PC-3 (cell line): ENCODE results near the gene WWC2. TPM values are rescaled to one million over a fixed set of nuclear protein-coding genes. Genes with fewer than 3 reads are reported as not detected.

ENCODE experiments used
- ATAC-seq: fragments of 200-7000 bp; cut with Tn5 transposase; 2 replicates; pipeline ENCODE4 v1.9.1; 2020; ENCODE audit warnings: mild to moderate bottlenecking, moderate library complexity
- BruUV-seq: library from RNA; stranded (reverse); fragments of 400-500 nt; replicated peaks from 2 replicates; lab custom pipeline; 2021; lab: Mats Ljungman, UMichigan
- CTCF ChIA-PET: fragments of 300-600 bp; sonication (Branson Sonifier 250); formaldehyde crosslinking; loops from one replicate; lab custom pipeline; 2022; ENCODE audit warnings: antibody characterized with exemption; lab: Charles Lee
- POLR2A ChIA-PET: fragments of 300-600 bp; sonication (Branson Sonifier 250); formaldehyde crosslinking; loops from one replicate; lab custom pipeline; 2022; ENCODE audit warnings: antibody characterized with exemption; ENCODE audit not compliant: unreplicated experiment; lab: Charles Lee
- DNase-seq: peaks from one replicate; pipeline ENCODE4 v3.0.0-alpha.2; 2015
- H2AFZ ChIP-seq: fragments of 300-600 bp; sonication (generic); 2 replicates; pipeline ENCODE4 v1.6.0; 2016; ENCODE audit warnings: antibody characterized with exemption, low read length
- H3F3A ChIP-seq: fragments of 300-600 bp; sonication (generic); one replicate; pipeline ENCODE4 v1.6.0; 2017; ENCODE audit warnings: antibody characterized with exemption, low read length, control low read depth, mild to moderate bottlenecking; ENCODE audit not compliant: unreplicated experiment
- H3K27ac ChIP-seq: fragments of 300-600 bp; sonication (generic); 2 replicates; pipeline ENCODE4 v1.5.1; 2016; ENCODE audit warnings: mild to moderate bottlenecking, low read length
- H3K27me3 ChIP-seq: fragments of 300-600 bp; sonication (generic); 2 replicates; pipeline ENCODE4 v1.6.1; 2016; ENCODE audit warnings: low read length, mixed read lengths
- H3K36me3 ChIP-seq: fragments of 300-600 bp; sonication (generic); 2 replicates; pipeline ENCODE4 v1.6.1; 2016; ENCODE audit warnings: low read depth, mixed run types, low read length, mixed read lengths
- H3K4me1 ChIP-seq: fragments of 300-600 bp; sonication (generic); 2 replicates; pipeline ENCODE4 v1.5.1; 2016; ENCODE audit warnings: low read length; ENCODE audit not compliant: insufficient read depth
- H3K4me2 ChIP-seq: fragments of 300-600 bp; sonication (generic); 2 replicates; pipeline ENCODE4 v1.6.0; 2016; ENCODE audit warnings: low read length
- H3K4me3 ChIP-seq: fragments of 300-600 bp; sonication (generic); 2 replicates; pipeline ENCODE4 v1.5.1; 2016; ENCODE audit warnings: mild to moderate bottlenecking, low read length, mixed read lengths
- H3K79me2 ChIP-seq: fragments of 300-600 bp; sonication (generic); 2 replicates; pipeline ENCODE4 v1.6.1; 2017; ENCODE audit warnings: low read length, mixed read lengths
- H3K9ac ChIP-seq: fragments of 300-600 bp; sonication (generic); 2 replicates; pipeline ENCODE4 v1.6.0; 2016; ENCODE audit warnings: mild to moderate bottlenecking, low read length
- H3K9me2 ChIP-seq: fragments of 300-600 bp; sonication (generic); replicated peaks from 2 replicates; pipeline ENCODE4 v1.6.1; 2016; ENCODE audit warnings: mixed run types, low read length, mixed read lengths
- H3K9me3 ChIP-seq: fragments of 300-600 bp; sonication (generic); 2 replicates; pipeline ENCODE4 v1.6.1; 2016; ENCODE audit warnings: low read length, mixed read lengths
- H4K20me1 ChIP-seq: fragments of 300-600 bp; sonication (generic); 2 replicates; pipeline ENCODE4 v1.6.1; 2016; ENCODE audit warnings: low read length, mixed read lengths
- EZH2 ChIP-seq: fragments of 300-600 bp; sonication (generic); IDR thresholded peaks from one replicate; pipeline ENCODE4 v1.6.1; 2017; ENCODE audit warnings: antibody characterized with exemption, mild to moderate bottlenecking, low read length; ENCODE audit not compliant: unreplicated experiment
- EZH2phosphoT487 ChIP-seq: fragments of 300-600 bp; sonication (generic); IDR thresholded peaks from 2 replicates; pipeline ENCODE4 v1.6.1; 2018; ENCODE audit warnings: mild to moderate bottlenecking, antibody characterized with exemption, low read length, borderline replicate concordance
- intact Hi-C: fragments of 100-400 bp; cut with micrococcal nuclease; formaldehyde crosslinking; loops from 2 replicates; pipeline ENCODE4 v1.9.0; 2023
- total RNA-seq: library from RNA; depleted of rRNA; stranded (reverse); fragments of >200 nt; gene quantifications from 2 replicates; pipeline ENCODE4 v1.2.3, GENCODE V29; 2014
- TF ChIP-seq, protein P1 (sequence below): fragments of 300-600 bp; sonication (generic); conservative IDR thresholded peaks from 2 replicates; pipeline ENCODE4 v1.5.1; 2017; ENCODE audit warnings: antibody characterized with exemption, low read depth, mild to moderate bottlenecking, low read length

WWC2 gene
- total RNA-seq, 1 experiment from 2014 or later: 15.8 TPM

DNA sequence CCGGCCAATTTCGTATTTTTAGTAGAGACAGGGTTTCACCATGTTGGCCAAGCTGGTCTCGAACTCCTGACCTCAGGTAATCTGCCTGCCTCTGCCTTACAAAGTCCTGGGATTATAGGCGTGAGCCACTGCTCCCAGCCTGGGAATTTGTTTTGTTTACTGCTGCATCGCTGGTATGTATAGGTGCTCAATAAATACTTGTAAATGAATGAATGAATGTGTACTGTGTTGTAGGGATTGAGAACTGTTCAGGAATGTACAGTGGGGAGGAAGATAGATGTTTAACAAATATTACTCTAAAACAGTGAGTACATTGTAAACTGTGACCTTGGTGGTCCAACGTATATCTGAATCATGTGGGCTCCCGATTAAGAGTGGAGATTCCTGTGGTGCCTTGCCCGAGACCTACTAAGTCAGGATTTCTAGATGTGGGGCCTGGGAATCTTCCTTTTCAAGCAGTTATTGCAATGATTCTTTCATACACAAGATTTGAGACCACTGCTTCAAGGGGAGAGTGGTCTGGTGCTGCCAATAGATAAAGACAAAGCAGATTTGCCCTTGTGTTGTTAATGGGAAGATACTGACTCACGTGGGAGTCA is 41.0 kb downstream of the WWC2 start:
- Histone ChIP-seq H3K4me2 (no peak overlapping the region), H3K9me3 (no peaks in the 10 kb centered on the region), H3K27me3 (no peaks in the 10 kb centered on the region), H4K20me1 (no peaks in the 10 kb centered on the region), H3F3A (no peaks in the 10 kb centered on the region), H3K79me2 (peaks cover 79% of the 10 kb centered on the region), H3K36me3 (no peaks in the 10 kb centered on the region), H3K9me2 (no peaks in the 10 kb centered on the region), H3K4me3 (no peak overlapping the region), H2AFZ (no peak overlapping the region), H3K9ac (no peak overlapping the region), H3K4me1 (peaks cover 21% of the 10 kb centered on the region), H3K27ac (no peak overlapping the region)
- TF ChIP-seq EZH2 (no peak), EZH2phosphoT487 (no peak)
- TF ChIP-seq, protein P1, sequence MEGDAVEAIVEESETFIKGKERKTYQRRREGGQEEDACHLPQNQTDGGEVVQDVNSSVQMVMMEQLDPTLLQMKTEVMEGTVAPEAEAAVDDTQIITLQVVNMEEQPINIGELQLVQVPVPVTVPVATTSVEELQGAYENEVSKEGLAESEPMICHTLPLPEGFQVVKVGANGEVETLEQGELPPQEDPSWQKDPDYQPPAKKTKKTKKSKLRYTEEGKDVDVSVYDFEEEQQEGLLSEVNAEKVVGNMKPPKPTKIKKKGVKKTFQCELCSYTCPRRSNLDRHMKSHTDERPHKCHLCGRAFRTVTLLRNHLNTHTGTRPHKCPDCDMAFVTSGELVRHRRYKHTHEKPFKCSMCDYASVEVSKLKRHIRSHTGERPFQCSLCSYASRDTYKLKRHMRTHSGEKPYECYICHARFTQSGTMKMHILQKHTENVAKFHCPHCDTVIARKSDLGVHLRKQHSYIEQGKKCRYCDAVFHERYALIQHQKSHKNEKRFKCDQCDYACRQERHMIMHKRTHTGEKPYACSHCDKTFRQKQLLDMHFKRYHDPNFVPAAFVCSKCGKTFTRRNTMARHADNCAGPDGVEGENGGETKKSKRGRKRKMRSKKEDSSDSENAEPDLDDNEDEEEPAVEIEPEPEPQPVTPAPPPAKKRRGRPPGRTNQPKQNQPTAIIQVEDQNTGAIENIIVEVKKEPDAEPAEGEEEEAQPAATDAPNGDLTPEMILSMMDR: no peak
- DNase-seq (no peak), ATAC-seq (no peak)
- ChIA-PET CTCF (no interaction called here), POLR2A (no interaction called here)
- intact Hi-C loops: loop anchor here (2.0 kb wide), 1 partner anchor 201 kb away; no protein-coding TSS in a partner anchor
- no TSS peak for BruUV-seq

DNA sequence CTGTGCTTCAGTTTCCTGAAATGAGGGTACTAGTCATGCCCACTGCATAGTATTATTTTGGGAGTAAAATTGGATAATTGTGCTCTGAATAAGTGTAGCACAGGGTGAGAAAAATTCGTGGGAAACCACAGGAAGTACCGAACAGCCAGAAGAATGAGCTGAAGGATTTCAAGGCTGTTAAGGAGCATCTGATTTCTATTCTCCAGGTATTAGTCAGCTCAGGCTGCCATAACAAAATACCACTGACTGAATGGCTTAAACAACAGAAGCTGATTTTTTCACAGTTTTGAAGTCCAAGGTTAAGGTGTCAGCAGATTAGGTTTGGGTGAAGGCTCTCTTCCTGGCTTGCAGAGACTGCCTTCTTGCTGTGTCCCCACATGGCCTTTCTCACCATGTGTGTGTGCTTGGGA is 41.9 kb downstream of the WWC2 start:
- intact Hi-C loops: loop anchor here (2.0 kb wide), 1 partner anchor 202 kb away; no protein-coding TSS in a partner anchor
- H3K36me3 ChIP-seq: no peaks in the 10 kb centered on the region
- TF ChIP-seq, protein P1: no peak
- TF ChIP-seq EZH2phosphoT487 (no peak), EZH2 (no peak)
- H3K9me2 ChIP-seq: no peaks in the 10 kb centered on the region
- H3K79me2 ChIP-seq: peaks cover 81% of the 10 kb centered on the region
- ATAC-seq: no peak
- no peaks in the 10 kb centered on the region for H3F3A ChIP-seq
- DNase-seq: no peak
- no peak overlapping the region for H3K27ac ChIP-seq
- ChIA-PET POLR2A (no interaction called here), CTCF (no interaction called here)
- no peak overlapping the region for H3K4me3 ChIP-seq
- H3K4me1 ChIP-seq: peaks cover 21% of the 10 kb centered on the region
- no peak overlapping the region for H3K9ac ChIP-seq
- BruUV-seq: no TSS peak
- no peaks in the 10 kb centered on the region for H4K20me1 ChIP-seq
- H3K4me2 ChIP-seq: no peak overlapping the region
- no peaks in the 10 kb centered on the region for H3K9me3 ChIP-seq
- H3K27me3 ChIP-seq: no peaks in the 10 kb centered on the region
- no peak overlapping the region for H2AFZ ChIP-seq

DNA sequence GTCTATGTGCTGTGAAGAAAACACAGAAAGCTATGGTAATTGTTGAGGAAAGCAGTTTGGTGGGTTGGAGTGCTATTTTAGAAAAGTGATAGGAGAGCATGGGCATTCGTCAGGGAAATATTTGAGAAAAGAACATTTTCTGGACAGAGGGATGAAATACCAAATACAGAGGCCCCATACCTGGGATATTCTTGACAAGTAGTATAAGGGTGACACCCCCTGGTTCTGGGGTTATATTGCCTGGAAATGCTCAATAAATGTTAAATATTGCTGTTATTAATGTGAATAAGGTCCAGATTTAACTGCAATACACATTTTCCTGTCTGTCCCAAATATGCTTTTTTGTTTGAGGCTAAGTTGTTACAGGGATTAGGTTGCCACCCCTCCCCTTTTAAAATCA is 42.9 kb downstream of the WWC2 start:
- peak overlapping the region; percentile 58 for H3K4me2 ChIP-seq
- H3F3A ChIP-seq: no peaks in the 10 kb centered on the region
- H3K9me2 ChIP-seq: no peaks in the 10 kb centered on the region
- H3K9me3 ChIP-seq: no peaks in the 10 kb centered on the region
- ATAC-seq: no peak
- POLR2A ChIA-PET: interaction anchor here (0.6 kb wide), 1 partner anchor 183 kb away, joined by 4 read pairs; no protein-coding TSS in a partner anchor
- no peak overlapping the region for H3K9ac ChIP-seq
- peaks cover 21% of the 10 kb centered on the region for H3K4me1 ChIP-seq
- intact Hi-C loops: loop anchor here (2.0 kb wide), 2 partner anchors 41 to 203 kb away; no protein-coding TSS in a partner anchor
- CTCF ChIA-PET: no interaction called here
- H3K4me3 ChIP-seq: no peak overlapping the region; the same call in 1 of the 2 replicates
- H3K27ac ChIP-seq: 0 out of 2 replicates have a peak overlapping the region, but pooled peaks have one; percentile 38
- no peak overlapping the region for H2AFZ ChIP-seq
- no peaks in the 10 kb centered on the region for H3K27me3 ChIP-seq
- peaks cover 77% of the 10 kb centered on the region for H3K79me2 ChIP-seq
- no peaks in the 10 kb centered on the region for H4K20me1 ChIP-seq
- peak; percentile 2 for DNase-seq
- no peaks in the 10 kb centered on the region for H3K36me3 ChIP-seq
- TF ChIP-seq EZH2 (no peak), EZH2phosphoT487 (no peak)
- TF ChIP-seq, protein P1: no peak
- no TSS peak for BruUV-seq
